ENCODE measurements around the gene PDCD1. TPM values are rescaled to one million over a fixed set of nuclear protein-coding genes. Genes with fewer than 3 reads are reported as not detected.

The PDCD1 gene
- total and polyA plus RNA-seq, 10 of the 15 experiments (the other 5 are each of a cell fraction or from before 2014, with no cell fraction given), result 0.62 to 6.4 (median 2.9) TPM; not detected in 2

- TF ChIP-seq, protein P1, sequence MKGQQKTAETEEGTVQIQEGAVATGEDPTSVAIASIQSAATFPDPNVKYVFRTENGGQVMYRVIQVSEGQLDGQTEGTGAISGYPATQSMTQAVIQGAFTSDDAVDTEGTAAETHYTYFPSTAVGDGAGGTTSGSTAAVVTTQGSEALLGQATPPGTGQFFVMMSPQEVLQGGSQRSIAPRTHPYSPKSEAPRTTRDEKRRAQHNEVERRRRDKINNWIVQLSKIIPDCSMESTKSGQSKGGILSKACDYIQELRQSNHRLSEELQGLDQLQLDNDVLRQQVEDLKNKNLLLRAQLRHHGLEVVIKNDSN (IDR thresholded peaks at IDR 0.05; ENCODE audit: borderline replicate concordance, extremely low read length, insufficient read depth, low read depth, low read length), result no peak
- TF ChIP-seq ZNF24 (IDR thresholded peaks at IDR 0.05) (no peak), ZBED1 (IDR thresholded peaks at IDR 0.05; ENCODE audit: borderline replicate concordance) (no peak), IRF5 (IDR thresholded peaks at IDR 0.05; ENCODE audit: borderline replicate concordance) (no peak), EGR1 (IDR thresholded peaks at IDR 0.05; ENCODE audit: borderline replicate concordance in 1 of 2, low read depth in 2 of 2, low read length in 2 of 2) (peak in 1 of 2 experiments; percentile 37; a peak in 1 of 3 replicates), POLR2AphosphoS5 (IDR thresholded peaks at IDR 0.05; ENCODE audit: low read length) (no peak), MEF2B (IDR thresholded peaks at IDR 0.05; ENCODE audit: partially characterized antibody, poor library complexity, severe bottlenecking) (peak; percentile 33), USF2 (IDR thresholded peaks at IDR 0.05; ENCODE audit: borderline replicate concordance, low read depth, low read length) (no peak), E2F8 (IDR thresholded peaks at IDR 0.05; ENCODE audit: low read depth, partially characterized antibody) (peak; percentile 60), POLR2A (IDR thresholded peaks at IDR 0.05; ENCODE audit: low read depth, low read length) (peak; percentile 49; the same call in 1 of the 2 replicates), CBFB (IDR thresholded peaks at IDR 0.05; ENCODE audit: low read depth) (no peak; the same call in 1 of the 2 replicates), CUX1 (IDR thresholded peaks at IDR 0.05; ENCODE audit: insufficient replicate concordance, low read depth, low read length) (no peak), EED (IDR thresholded peaks at IDR 0.05; ENCODE audit: low read depth) (peak; percentile 96), MXI1 (IDR thresholded peaks at IDR 0.05; ENCODE audit: low read depth, low read length) (no peak), BACH1 (IDR thresholded peaks at IDR 0.05; ENCODE audit: borderline replicate concordance) (0 out of 2 replicates have a peak, but pooled peaks have one; percentile 18), MLLT1 (IDR thresholded peaks at IDR 0.05) (no peak)
Measured at GRCh38 chr2:241859436-241860183, 916 bp upstream of the PDCD1 start (continued).
